ENCODE results near the gene HECTD1. TPM values are rescaled to one million over a fixed set of nuclear protein-coding genes. Genes with fewer than 3 reads are reported as not detected.
"Not testable (repeated sequence)": the region's sequence is repeated elsewhere in the genome, so short reads cannot be mapped to it uniquely, and the experiment has no call there.

HECTD1 gene
- polyA plus RNA-seq, 1 donor: 94.9 TPM

- peak overlapping the region; percentile 93 for H3K27ac ChIP-seq (ENCODE audit: low read length)
- no peak for DNase-seq
These were observed 272 bp downstream of the HECTD1 start for GRCh38 chr14:31207287-31207754.

GRCh38 chr14:31206536-31207286, 882 bp downstream of the HECTD1 start:
- Histone ChIP-seq H3K27me3 (ENCODE audit: control insufficient read depth, insufficient read depth, low read length) (no peaks in the 10 kb centered on the region), H3K27ac (ENCODE audit: low read length) (peak overlapping the region; percentile 93), H3K4me3 (ENCODE audit: low read length) (peak overlapping the region; percentile 73), H3K36me3 (ENCODE audit: control insufficient read depth, insufficient read depth, low read length) (peaks cover 12% of the 10 kb centered on the region), H3K9me3 (ENCODE audit: control insufficient read depth, low read depth, low read length) (no peaks in the 10 kb centered on the region), H3K4me1 (ENCODE audit: control insufficient read depth, insufficient read depth, low read length) (peaks cover 9% of the 10 kb centered on the region)
- peak in 1 of 2 donors; percentile 68 for DNase-seq
- WGBS (ENCODE audit: insufficient coverage, low lambda C conversion rate): 0% methylated on average over 4 of the region's 55 CpGs

More at GRCh38 chr14:31207287-31207754, 272 bp downstream of the HECTD1 start:
- Histone ChIP-seq H3K9me3 (ENCODE audit: control insufficient read depth, low read depth, low read length) (no peaks in the 10 kb centered on the region), H3K4me1 (ENCODE audit: control insufficient read depth, insufficient read depth, low read length) (peaks cover 9% of the 10 kb centered on the region), H3K4me3 (ENCODE audit: low read length) (peak overlapping the region; percentile 73), H3K36me3 (ENCODE audit: control insufficient read depth, insufficient read depth, low read length) (peaks cover 10% of the 10 kb centered on the region), H3K27me3 (ENCODE audit: control insufficient read depth, insufficient read depth, low read length) (no peaks in the 10 kb centered on the region)
- no CpG with 5 or more reads among the region's 59 CpGs for WGBS (ENCODE audit: insufficient coverage, low lambda C conversion rate)

- peaks cover 9% of the 10 kb centered on the region for H3K4me1 ChIP-seq (ENCODE audit: control insufficient read depth, insufficient read depth, low read length)
- H3K27me3 ChIP-seq (ENCODE audit: control insufficient read depth, insufficient read depth, low read length): no peaks in the 10 kb centered on the region
- no peaks in the 10 kb centered on the region for H3K9me3 ChIP-seq (ENCODE audit: control insufficient read depth, low read depth, low read length)
- 30% methylated on average over 2 of the region's 9 CpGs for WGBS (ENCODE audit: insufficient coverage, low lambda C conversion rate)
- H3K27ac ChIP-seq (ENCODE audit: low read length): peak overlapping the region; percentile 93
- H3K4me3 ChIP-seq (ENCODE audit: low read length): peak overlapping the region; percentile 73
- H3K36me3 ChIP-seq (ENCODE audit: control insufficient read depth, insufficient read depth, low read length): peaks cover 19% of the 10 kb centered on the region
- DNase-seq: peak in 1 of 2 donors; percentile 48
These were observed 1.7 kb downstream of the HECTD1 start for GRCh38 chr14:31205681-31206535.

GRCh38 chr14:31204593-31205534, 2.7 kb downstream of the HECTD1 start:
- Histone ChIP-seq H3K4me1 (ENCODE audit: control insufficient read depth, insufficient read depth, low read length) (peaks cover 9% of the 10 kb centered on the region), H3K27ac (ENCODE audit: low read length) (no peak overlapping the region), H3K4me3 (ENCODE audit: low read length) (peak overlapping the region; percentile 73), H3K27me3 (ENCODE audit: control insufficient read depth, insufficient read depth, low read length) (no peaks in the 10 kb centered on the region), H3K9me3 (ENCODE audit: control insufficient read depth, low read depth, low read length) (no peaks in the 10 kb centered on the region), H3K36me3 (ENCODE audit: control insufficient read depth, insufficient read depth, low read length) (peaks cover 22% of the 10 kb centered on the region)
- WGBS (ENCODE audit: insufficient coverage, low lambda C conversion rate): 21% methylated on average over 3 of the region's 3 CpGs
- no peak for DNase-seq

GRCh38 chr14:31203899-31204592, 3.5 kb downstream of the HECTD1 start:
- not testable (repeated sequence) for H3K4me1 ChIP-seq (ENCODE audit: control insufficient read depth, insufficient read depth, low read length); H3K4me3 ChIP-seq (ENCODE audit: low read length)
- 100% methylated on average over 3 of the region's 11 CpGs for WGBS (ENCODE audit: insufficient coverage, low lambda C conversion rate)

GRCh38 chr14:31203414-31203742, 4.2 kb downstream of the HECTD1 start:
- Histone ChIP-seq H3K4me1 (ENCODE audit: control insufficient read depth, insufficient read depth, low read length) (peaks cover 1% of the 10 kb centered on the region), H3K4me3 (ENCODE audit: low read length) (no peak overlapping the region)
- WGBS (ENCODE audit: insufficient coverage, low lambda C conversion rate): no CpG with 5 or more reads among the region's 3 CpGs

More at GRCh38 chr14:31203899-31204592, 3.5 kb downstream of the HECTD1 start:
- H3K27ac ChIP-seq (ENCODE audit: low read length); H3K9me3 ChIP-seq (ENCODE audit: control insufficient read depth, low read depth, low read length); H3K27me3 ChIP-seq (ENCODE audit: control insufficient read depth, insufficient read depth, low read length); DNase-seq: not testable (repeated sequence)
- H3K36me3 ChIP-seq (ENCODE audit: control insufficient read depth, insufficient read depth, low read length): peaks cover 22% of the 10 kb centered on the region

GRCh38 chr14:31201111-31201510, 6.5 kb downstream of the HECTD1 start:
- Histone ChIP-seq H3K4me3 (ENCODE audit: low read length) (no peak overlapping the region), H3K9me3 (ENCODE audit: control insufficient read depth, low read depth, low read length) (no peaks in the 10 kb centered on the region), H3K36me3 (ENCODE audit: control insufficient read depth, insufficient read depth, low read length) (peaks cover 24% of the 10 kb centered on the region), H3K27ac (ENCODE audit: low read length) (no peak overlapping the region), H3K4me1 (ENCODE audit: control insufficient read depth, insufficient read depth, low read length) (no peaks in the 10 kb centered on the region), H3K27me3 (ENCODE audit: control insufficient read depth, insufficient read depth, low read length) (no peaks in the 10 kb centered on the region)
- no CpG with 5 or more reads among the region's 1 CpG for WGBS (ENCODE audit: insufficient coverage, low lambda C conversion rate)
- DNase-seq: no peak

More at GRCh38 chr14:31203414-31203742, 4.2 kb downstream of the HECTD1 start:
- Histone ChIP-seq H3K27ac (ENCODE audit: low read length) (no peak overlapping the region), H3K36me3 (ENCODE audit: control insufficient read depth, insufficient read depth, low read length) (peaks cover 22% of the 10 kb centered on the region), H3K27me3 (ENCODE audit: control insufficient read depth, insufficient read depth, low read length) (no peaks in the 10 kb centered on the region), H3K9me3 (ENCODE audit: control insufficient read depth, low read depth, low read length) (no peaks in the 10 kb centered on the region)
- DNase-seq: no peak

- no peaks in the 10 kb centered on the region for H3K27me3 ChIP-seq (ENCODE audit: control insufficient read depth, insufficient read depth, low read length)
- H3K4me1 ChIP-seq (ENCODE audit: control insufficient read depth, insufficient read depth, low read length): no peaks in the 10 kb centered on the region
- H3K9me3 ChIP-seq (ENCODE audit: control insufficient read depth, low read depth, low read length): no peaks in the 10 kb centered on the region
- H3K36me3 ChIP-seq (ENCODE audit: control insufficient read depth, insufficient read depth, low read length): peaks cover 27% of the 10 kb centered on the region
- H3K4me3 ChIP-seq (ENCODE audit: low read length): no peak overlapping the region
- H3K27ac ChIP-seq (ENCODE audit: low read length): no peak overlapping the region
- WGBS (ENCODE audit: insufficient coverage, low lambda C conversion rate): no CpG with 5 or more reads among the region's 1 CpG
- DNase-seq: no peak
These were observed 6.9 kb downstream of the HECTD1 start for GRCh38 chr14:31200702-31200990.

GRCh38 chr14:31197671-31198070, 9.9 kb downstream of the HECTD1 start:
- Histone ChIP-seq H3K4me3 (ENCODE audit: low read length) (no peak overlapping the region), H3K9me3 (ENCODE audit: control insufficient read depth, low read depth, low read length) (no peaks in the 10 kb centered on the region), H3K27me3 (ENCODE audit: control insufficient read depth, insufficient read depth, low read length) (no peaks in the 10 kb centered on the region), H3K4me1 (ENCODE audit: control insufficient read depth, insufficient read depth, low read length) (no peaks in the 10 kb centered on the region), H3K36me3 (ENCODE audit: control insufficient read depth, insufficient read depth, low read length) (peaks cover 21% of the 10 kb centered on the region), H3K27ac (ENCODE audit: low read length) (no peak overlapping the region)
- DNase-seq: no peak
- no CpG with 5 or more reads among the region's 1 CpG for WGBS (ENCODE audit: insufficient coverage, low lambda C conversion rate)
